Cardiac muscle cell (in vitro differentiated cells and primary cell): Measurements from ENCODE around the gene LYPD3. TPM values are rescaled to one million over a fixed set of nuclear protein-coding genes. Genes with fewer than 3 reads are reported as not detected.

ENCODE experiments used
- DNase-seq, 2 donors: peaks; one replicate each; pipeline versions ENCODE4 v3.0.0 to v3.0.0-alpha.2; 2010 to 2017; ENCODE audit warnings: low read depth in 1 of 2, low spot score in 1 of 2
- H3K27ac ChIP-seq: fragments of 200-600 bp; sonication (generic); 2 replicates; pipeline ENCODE4 v1.5.1; 2016
- H3K27me3 ChIP-seq: fragments of 200-600 bp; sonication (generic); 2 replicates; pipeline ENCODE4 v1.6.0; 2016; ENCODE audit warnings: control low read depth
- H3K36me3 ChIP-seq: fragments of 200-600 bp; sonication (generic); 2 replicates; pipeline ENCODE4 v1.5.1; 2016; ENCODE audit warnings: control low read depth
- H3K4me1 ChIP-seq: fragments of 200-600 bp; sonication (generic); 2 replicates; pipeline ENCODE4 v1.8.1; 2017; ENCODE audit warnings: low read depth, mild to moderate bottlenecking, mixed run types
- H3K4me3 ChIP-seq: fragments of 200-600 bp; sonication (generic); 2 replicates; pipeline ENCODE4 v1.5.1; 2016; ENCODE audit warnings: mild to moderate bottlenecking
- H3K9me3 ChIP-seq: fragments of 200-600 bp; sonication (generic); 2 replicates; pipeline ENCODE4 v1.5.1; 2017; ENCODE audit warnings: low read depth, mild to moderate bottlenecking, control low read depth
- polyA plus RNA-seq: library from polyadenylated mRNA; unstranded; fragments of >200 nt; fragmentation: Nextera tagmentation; extraction: Ambion mirVana; gene quantifications from 2 replicates; pipeline ENCODE4 v1.2.1, GENCODE V29; 2016
- total RNA-seq: library from RNA; depleted of rRNA; stranded (reverse); fragments of >200 nt; gene quantifications from 2 replicates; pipeline ENCODE4 v1.2.3, GENCODE V29; 2016
- TF ChIP-seq, protein P1 (sequence below): IDR thresholded peaks from 2 replicates; pipeline ENCODE4 v1.5.1; 2012; ENCODE audit warnings: low read depth, mild to moderate bottlenecking, low read length

Gene LYPD3
- total and polyA plus RNA-seq, 2 experiments from 2014 or later = 0.73 to 3.2 TPM

- H3K4me3 ChIP-seq = no peak overlapping the region
- H3K4me1 ChIP-seq = no peaks in the 10 kb centered on the region
- H3K9me3 ChIP-seq = no peaks in the 10 kb centered on the region
- no peaks in the 10 kb centered on the region for H3K27me3 ChIP-seq
- TF ChIP-seq, protein P1, sequence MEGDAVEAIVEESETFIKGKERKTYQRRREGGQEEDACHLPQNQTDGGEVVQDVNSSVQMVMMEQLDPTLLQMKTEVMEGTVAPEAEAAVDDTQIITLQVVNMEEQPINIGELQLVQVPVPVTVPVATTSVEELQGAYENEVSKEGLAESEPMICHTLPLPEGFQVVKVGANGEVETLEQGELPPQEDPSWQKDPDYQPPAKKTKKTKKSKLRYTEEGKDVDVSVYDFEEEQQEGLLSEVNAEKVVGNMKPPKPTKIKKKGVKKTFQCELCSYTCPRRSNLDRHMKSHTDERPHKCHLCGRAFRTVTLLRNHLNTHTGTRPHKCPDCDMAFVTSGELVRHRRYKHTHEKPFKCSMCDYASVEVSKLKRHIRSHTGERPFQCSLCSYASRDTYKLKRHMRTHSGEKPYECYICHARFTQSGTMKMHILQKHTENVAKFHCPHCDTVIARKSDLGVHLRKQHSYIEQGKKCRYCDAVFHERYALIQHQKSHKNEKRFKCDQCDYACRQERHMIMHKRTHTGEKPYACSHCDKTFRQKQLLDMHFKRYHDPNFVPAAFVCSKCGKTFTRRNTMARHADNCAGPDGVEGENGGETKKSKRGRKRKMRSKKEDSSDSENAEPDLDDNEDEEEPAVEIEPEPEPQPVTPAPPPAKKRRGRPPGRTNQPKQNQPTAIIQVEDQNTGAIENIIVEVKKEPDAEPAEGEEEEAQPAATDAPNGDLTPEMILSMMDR = no peak
- H3K36me3 ChIP-seq = no peaks in the 10 kb centered on the region
- no peak for DNase-seq
- H3K27ac ChIP-seq = no peak overlapping the region
These were observed 20.5 kb upstream of the LYPD3 start for GRCh38 chr19:43485951-43486350.

GRCh38 chr19:43483281-43483680 lies 17.9 kb upstream of the LYPD3 start:
- Histone ChIP-seq H3K4me1 (no peaks in the 10 kb centered on the region), H3K27ac (no peak overlapping the region), H3K9me3 (no peaks in the 10 kb centered on the region), H3K4me3 (no peak overlapping the region), H3K27me3 (no peaks in the 10 kb centered on the region), H3K36me3 (peaks cover 3% of the 10 kb centered on the region)
- TF ChIP-seq, protein P1 = no peak
- DNase-seq = no peak

GRCh38 chr19:43482193-43482592 lies 16.8 kb upstream of the LYPD3 start:
- no peak for DNase-seq
- TF ChIP-seq, protein P1 = no peak

GRCh38 chr19:43481701-43482100 lies 16.3 kb upstream of the LYPD3 start:
- Histone ChIP-seq H3K27me3 (no peaks in the 10 kb centered on the region), H3K36me3 (peaks cover 3% of the 10 kb centered on the region), H3K9me3 (no peaks in the 10 kb centered on the region), H3K27ac (no peak overlapping the region), H3K4me3 (no peak overlapping the region), H3K4me1 (no peaks in the 10 kb centered on the region)
- DNase-seq = no peak
- TF ChIP-seq, protein P1 = no peak

More at GRCh38 chr19:43482193-43482592, 16.8 kb upstream of the LYPD3 start:
- peaks cover 3% of the 10 kb centered on the region for H3K36me3 ChIP-seq
- H3K27ac ChIP-seq = no peak overlapping the region
- H3K4me3 ChIP-seq = no peak overlapping the region
- H3K9me3 ChIP-seq = no peaks in the 10 kb centered on the region
- H3K27me3 ChIP-seq = no peaks in the 10 kb centered on the region
- H3K4me1 ChIP-seq = no peaks in the 10 kb centered on the region

- no peaks in the 10 kb centered on the region for H3K4me1 ChIP-seq
- TF ChIP-seq, protein P1 = no peak
- H3K36me3 ChIP-seq = peaks cover 3% of the 10 kb centered on the region
- no peak overlapping the region for H3K27ac ChIP-seq
- no peak overlapping the region for H3K4me3 ChIP-seq
- H3K27me3 ChIP-seq = no peaks in the 10 kb centered on the region
- DNase-seq = no peak
- H3K9me3 ChIP-seq = no peaks in the 10 kb centered on the region
These were observed 15.2 kb upstream of the LYPD3 start for GRCh38 chr19:43480574-43480973.

- TF ChIP-seq, protein P1 = no peak
These were observed 14.7 kb upstream of the LYPD3 start for GRCh38 chr19:43479961-43480561.

More at GRCh38 chr19:43479961-43480561, 14.7 kb upstream of the LYPD3 start:
- no peak for DNase-seq
- Histone ChIP-seq H3K27ac (no peak overlapping the region), H3K27me3 (no peaks in the 10 kb centered on the region), H3K4me3 (no peak overlapping the region), H3K9me3 (no peaks in the 10 kb centered on the region), H3K4me1 (no peaks in the 10 kb centered on the region), H3K36me3 (peaks cover 3% of the 10 kb centered on the region)
